GM10847 (cell line): Measurements from ENCODE around the gene SPDYC.

Experiments used
- POLR2A ChIP-seq: IDR thresholded peaks from 2 replicates; pipeline ENCODE4 v1.6.1; 2011; ENCODE audit not compliant: insufficient read length; ENCODE audit errors: extremely low read depth

The SPDYC gene

GRCh38 chr11:65131417-65131776 lies 38.6 kb upstream of the SPDYC start:
- TF ChIP-seq POLR2A, result no peak

GRCh38 chr11:65131895-65132237 lies 38.2 kb upstream of the SPDYC start:
- TF ChIP-seq POLR2A, result no peak

GRCh38 chr11:65132238-65132987 lies 37.6 kb upstream of the SPDYC start:
- peak; percentile 62 for TF ChIP-seq POLR2A

- TF ChIP-seq POLR2A, result peak; percentile 42
Measured at GRCh38 chr11:65132988-65133700, 36.9 kb upstream of the SPDYC start.

- TF ChIP-seq POLR2A, result no peak
Measured at GRCh38 chr11:65133724-65134123, 36.3 kb upstream of the SPDYC start.

GRCh38 chr11:65134240-65134951 lies 35.6 kb upstream of the SPDYC start, which contains the start of gene SYVN1:
SYVN1 (minus strand) TSS chr11:65134519; CDS start chr11:65133601, 918 bp downstream.
- TF ChIP-seq POLR2A, result no peak

GRCh38 chr11:65134952-65135632 lies 34.9 kb upstream of the SPDYC start:
- peak; percentile 66 for TF ChIP-seq POLR2A

GRCh38 chr11:65135633-65136145 lies 34.3 kb upstream of the SPDYC start:
- no peak for TF ChIP-seq POLR2A

- no peak for TF ChIP-seq POLR2A
Measured at GRCh38 chr11:65136515-65137096, 33.4 kb upstream of the SPDYC start.

- TF ChIP-seq POLR2A, result no peak
Measured at GRCh38 chr11:65141896-65142494, 28.0 kb upstream of the SPDYC start.

- TF ChIP-seq POLR2A, result no peak
Measured at GRCh38 chr11:65147352-65148075, 22.5 kb upstream of the SPDYC start.

- no peak for TF ChIP-seq POLR2A
Measured at GRCh38 chr11:65148657-65149056, 21.4 kb upstream of the SPDYC start.

- TF ChIP-seq POLR2A, result no peak
Measured at GRCh38 chr11:65150509-65151299, 19.3 kb upstream of the SPDYC start.
